K562 (cell line): ENCODE data around the gene AP2A2. TPM values are rescaled to one million over a fixed set of nuclear protein-coding genes. Genes with fewer than 3 reads are reported as not detected.

Source experiments
- ATAC-seq: fragments of 200-7000 bp; cut with Tn5 transposase; 3 replicates; pipeline ENCODE4 v1.9.1; 2020; ENCODE audit warnings: moderate library complexity
- BruUV-seq: library from RNA; stranded (reverse); fragments of 400-500 nt; replicated peaks from 2 replicates; lab custom pipeline; 2021; lab: Mats Ljungman, UMichigan
- CTCF ChIA-PET: fragments of 300-600 bp; formaldehyde crosslinking; extraction: SDS; loops from one replicate; lab custom pipeline; 2021; ENCODE audit warnings: low intra/inter-chr PET ratio; lab: Yijun Ruan, JAX
- POLR2A ChIA-PET: fragments of 300-600, 350-650 bp; sonication (Branson Sonifier 250); formaldehyde crosslinking; extraction: SDS; loops from one replicate; lab custom pipeline; 2021; ENCODE audit warnings: antibody characterized with exemption, inconsistent platforms; lab: Yijun Ruan, JAX
- DNase-seq, 4 experiments: peaks; one replicate each; pipeline versions ENCODE4 v3.0.0 to v3.0.0-alpha.2; 2011 to 2018; ENCODE audit warnings: low spot score in 3 of 4, mixed read lengths in 3 of 4; ENCODE audit errors: extremely low read depth in 1 of 4
- FAIRE-seq: peaks from 2 replicates; lab custom pipeline; 2011; peaks lifted over from hg19 to GRCh38; lab: Jason Lieb, UNC
- H2AFZ ChIP-seq: 2 replicates; pipeline ENCODE4 v1.6.0; 2011; ENCODE audit warnings: low read depth, low read length, control low read depth, inconsistent platforms
- H3K27ac ChIP-seq: fragments of 200-600 bp; 3 replicates; pipeline ENCODE4 v1.8.0; 2011; ENCODE audit warnings: low read depth, mild to moderate bottlenecking, control low read depth, inconsistent platforms, low read length, moderate library complexity, mixed read lengths; ENCODE audit errors: extremely low read depth
- H3K27me3 ChIP-seq, 2 experiments: fragments of 300-600 bp in 1 of 2; 2 replicates in 1 of 2; 3 replicates in 1 of 2; pipeline versions ENCODE4 v1.6.0 to v1.8.0; 2011; ENCODE audit warnings: inconsistent platforms in 2 of 2, low read length in 2 of 2, mild to moderate bottlenecking in 1 of 2, mixed read lengths in 1 of 2, moderate library complexity in 1 of 2; ENCODE audit not compliant: control insufficient read depth in 2 of 2, insufficient read depth in 2 of 2
- H3K36me3 ChIP-seq: fragments of 300-600 bp; 3 replicates; pipeline ENCODE4 v1.8.0; 2011; ENCODE audit warnings: mild to moderate bottlenecking, low read length, inconsistent platforms; ENCODE audit not compliant: control insufficient read depth, insufficient read depth
- H3K4me1 ChIP-seq, 2 experiments: fragments of 200-600 bp in 1 of 2; replicated peaks in 1 of 2; 2 replicates in 1 of 2; 3 replicates in 1 of 2; pipeline versions ENCODE4 v1.5.1 to v1.8.0; 2011; ENCODE audit warnings: inconsistent platforms in 2 of 2, low read length in 2 of 2, mild to moderate bottlenecking in 1 of 2, mixed read lengths in 1 of 2, moderate library complexity in 1 of 2; ENCODE audit not compliant: control insufficient read depth in 2 of 2, insufficient read depth in 2 of 2
- H3K4me2 ChIP-seq: 2 replicates; pipeline ENCODE4 v1.6.1; 2011; ENCODE audit warnings: low read length, control low read depth, inconsistent platforms, mixed read lengths; ENCODE audit not compliant: insufficient read depth
- H3K4me3 ChIP-seq: fragments of 200-600 bp; sonication (generic), shearing (Covaris generic); 2 replicates; pipeline ENCODE4 v1.5.1; 2016; ENCODE audit warnings: control low read depth, inconsistent platforms
- H3K79me2 ChIP-seq: fragments of 200-600 bp; 3 replicates; pipeline ENCODE4 v1.8.0; 2011; ENCODE audit warnings: low read length, inconsistent platforms; ENCODE audit not compliant: control insufficient read depth, insufficient read depth
- H3K9ac ChIP-seq, 2 experiments: 2 replicates each; pipeline versions ENCODE4 v1.6.0 to v1.6.1; 2011; ENCODE audit warnings: low read depth in 2 of 2, low read length in 2 of 2, control low read depth in 1 of 2, inconsistent platforms in 1 of 2, mild to moderate bottlenecking in 1 of 2, mixed read lengths in 1 of 2; ENCODE audit not compliant: insufficient read depth in 1 of 2
- H3K9me1 ChIP-seq: one replicate; pipeline ENCODE4 v1.6.0; 2011; ENCODE audit warnings: inconsistent platforms, mild to moderate bottlenecking, low read length, moderate library complexity; ENCODE audit not compliant: control insufficient read depth, insufficient read depth
- H3K9me3 ChIP-seq: replicated peaks from 2 replicates; pipeline ENCODE4 v1.5.1; 2011; ENCODE audit warnings: low read depth, low read length, inconsistent platforms; ENCODE audit not compliant: control insufficient read depth, insufficient read depth
- H4K20me1 ChIP-seq: replicated peaks from 2 replicates; pipeline ENCODE4 v1.6.1; 2011; ENCODE audit warnings: low read length, inconsistent platforms, mixed read lengths; ENCODE audit not compliant: control insufficient read depth, insufficient read depth
- CUX1 ChIP-seq: fragments of 200-800 bp; sonication (Bioruptor generic); IDR thresholded peaks from 2 replicates; pipeline ENCODE4 v1.6.1; 2016; ENCODE audit warnings: missing genetic modification characterization, missing compliant biosample characterization
- HDAC3 ChIP-seq: fragments of 450-650 bp; IDR thresholded peaks from 2 replicates; pipeline ENCODE4 v1.6.1; 2018; ENCODE audit warnings: borderline replicate concordance, mild to moderate bottlenecking, moderate library complexity; ENCODE audit not compliant: partially characterized antibody
- L3MBTL2 ChIP-seq: fragments of 450-650 bp; IDR thresholded peaks from 2 replicates; pipeline ENCODE4 v1.6.1; 2016; ENCODE audit warnings: mild to moderate bottlenecking, moderate library complexity
- RBFOX2 ChIP-seq: fragments of 200-400 bp; formaldehyde crosslinking; IDR thresholded peaks from 2 replicates; pipeline ENCODE4 v1.6.1; 2017; ENCODE audit warnings: low read depth, mild to moderate bottlenecking, low read length, moderate library complexity
- SAP30 ChIP-seq: fragments of 200-600 bp; sonication (generic); IDR thresholded peaks from 2 replicates; pipeline ENCODE4 v1.6.1; 2012; ENCODE audit warnings: borderline replicate concordance, low read depth, mild to moderate bottlenecking, moderate library complexity, low read length, control low read depth, inconsistent platforms; ENCODE audit not compliant: insufficient read depth, poor library complexity, severe bottlenecking
- ZBTB5 ChIP-seq: fragments of 450-650 bp; IDR thresholded peaks from 2 replicates; pipeline ENCODE4 v1.6.1; 2017; ENCODE audit warnings: antibody characterized with exemption
- ZNF311 ChIP-seq: fragments of 250-450 bp; sonication (Bioruptor Pico); IDR thresholded peaks from 2 replicates; pipeline ENCODE4 v1.4.0; 2020; ENCODE audit warnings: mild to moderate bottlenecking, moderate library complexity
- WGBS: fragments of 100-300 bp; shearing (Covaris generic); methylation state at CpG from one replicate; pipeline ENCODE4 v1.1.6; 2016; ENCODE audit warnings: low coverage, mixed read lengths; ENCODE audit not compliant: insufficient coverage; ENCODE audit errors: missing lambda C conversion rate; 5-methylcytosine and 5-hydroxymethylcytosine counted together
- in situ Hi-C: fragments of 300-500 bp; cut with MboI; formaldehyde crosslinking; loops from 4 replicates; pipeline ENCODE4 v1.15.0; 2018; ENCODE audit warnings: inconsistent platforms, mixed read lengths
- intact Hi-C: fragments of 100-400 bp; cut with micrococcal nuclease; formaldehyde crosslinking; loops from 2 replicates; pipeline ENCODE4 v1.14.2; 2022
- polyA plus RNA-seq, 8 experiments: library from polyadenylated mRNA; depleted of rRNA in 4 of 8; stranded (reverse) in 5 of 8; unstranded in 3 of 8; fragments of >200 nt; fragmentation: Nextera tagmentation in 2 of 8; fragmentation: Illumina TruSeq in 1 of 8; extraction: Ambion mirVana in 2 of 8; extraction: Trizol in 1 of 8; gene quantifications; 2 replicates each; pipeline versions ENCODE4 v1.2.1 to v1.2.3, GENCODE V29; 2011 to 2014; ENCODE audit warnings: inconsistent platforms in 1 of 8, missing spikeins in 1 of 8
- total RNA-seq, 7 experiments: library from RNA; depleted of rRNA in 6 of 7; stranded (reverse); fragments of >200 nt in 6 of 7; fragmentation: Illumina TruSeq in 2 of 7; extraction: Trizol in 2 of 7; gene quantifications; 2 replicates each; pipeline versions ENCODE4 v1.2.1 to v1.2.3, GENCODE V29; 2011 to 2021; ENCODE audit warnings: low replicate concordance in 1 of 7

Gene AP2A2
- total and polyA plus RNA-seq, 9 of the 15 experiments (the other 6 are each of a cell fraction or from before 2014, with no cell fraction given): 0.69 to 41.7 (median 15.2) TPM

GRCh38 chr11:888310-889212, 37.1 kb upstream of the AP2A2 start:
- Histone ChIP-seq H3K4me2 (no peak overlapping the region), H3K27ac (no peak overlapping the region), H2AFZ (no peak overlapping the region), H3K36me3 (peaks cover 64% of the 10 kb centered on the region; the same call in 1 of the 3 replicates), H3K27me3 (no peaks in the 10 kb centered on the region), H4K20me1 (no peaks in the 10 kb centered on the region), H3K4me3 (no peak overlapping the region), H3K4me1 (peaks cover 0 to 58% of the 10 kb centered on the region in 2 experiments; a peak in 2 of 5 replicates), H3K9me1 (no peaks in the 10 kb centered on the region), H3K79me2 (no peaks in the 10 kb centered on the region), H3K9ac (peak overlapping the region in 1 of 2 experiments; percentile 58; a peak in 1 of 4 replicates), H3K9me3 (no peaks in the 10 kb centered on the region)
- intact Hi-C loops: no loop called here
- ChIA-PET POLR2A (no interaction called here), CTCF (no interaction called here)
- no TSS peak for BruUV-seq
- no peak for DNase-seq
- no peak for ATAC-seq
- 93% methylated on average over 32 of the region's 45 CpGs for WGBS
- TF ChIP-seq HDAC3: no peak
- no peak for TF ChIP-seq L3MBTL2
- TF ChIP-seq ZNF311 (CRISPR knock-in tag): no peak
- no peak for TF ChIP-seq SAP30
- 0 out of 2 replicates have a peak, but pooled peaks have one; percentile 11 for TF ChIP-seq RBFOX2
- no peak for TF ChIP-seq CUX1 (CRISPR knock-in tag)
- TF ChIP-seq ZBTB5: no peak
- no peak for FAIRE-seq
- in situ Hi-C loops: no loop called here
